GM18502 (cell line): Measurements from ENCODE around the gene COL16A1.

Source experiments
- ATAC-seq: cut with Tn5 transposase; IDR thresholded peaks from one replicate; pipeline ENCODE4 v1.9.1; 2021; ENCODE audit warnings: mild to moderate bottlenecking; ENCODE audit not compliant: unreplicated experiment, poor library complexity

Gene COL16A1

DNA sequence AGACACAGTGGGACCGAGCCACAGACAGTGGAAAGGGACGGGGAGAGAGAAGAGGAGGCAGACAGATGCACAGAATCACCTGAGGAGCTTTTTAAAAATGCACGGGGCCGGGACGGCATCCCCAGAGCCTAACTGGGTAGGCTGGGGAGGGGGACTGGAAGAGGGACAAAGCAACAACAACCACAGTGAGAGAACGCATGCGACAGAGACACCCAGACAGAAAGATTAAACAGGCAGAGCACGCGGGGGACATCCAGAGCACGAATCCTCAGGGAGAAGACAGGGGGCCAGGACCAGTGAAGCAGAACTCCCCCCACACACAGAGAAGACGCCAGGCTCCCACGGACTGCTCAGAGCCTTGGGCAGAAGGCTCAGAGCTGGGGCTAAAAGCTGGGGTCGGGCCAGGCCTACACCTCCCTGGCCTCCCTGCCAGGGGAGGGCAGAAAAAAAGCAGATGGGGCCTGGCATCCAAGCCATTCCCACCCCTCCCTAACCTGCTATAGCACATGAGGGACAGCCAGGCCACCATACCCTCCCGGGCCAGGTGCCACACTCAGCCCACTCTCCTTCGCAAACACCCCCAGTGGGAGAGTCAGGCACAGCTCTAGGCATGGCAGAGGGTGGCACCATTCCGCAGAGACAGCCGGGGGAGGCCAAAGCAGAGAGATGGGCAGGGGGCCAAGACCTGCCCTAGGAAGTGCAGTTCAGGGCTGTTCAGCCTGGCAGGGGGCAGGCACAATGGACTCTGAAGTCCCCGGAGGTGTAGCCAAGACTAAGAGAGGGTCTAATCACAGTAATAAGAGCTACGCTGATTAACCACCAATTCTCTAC, 29.8 kb upstream of the COL16A1 start:
- no peak for ATAC-seq

DNA sequence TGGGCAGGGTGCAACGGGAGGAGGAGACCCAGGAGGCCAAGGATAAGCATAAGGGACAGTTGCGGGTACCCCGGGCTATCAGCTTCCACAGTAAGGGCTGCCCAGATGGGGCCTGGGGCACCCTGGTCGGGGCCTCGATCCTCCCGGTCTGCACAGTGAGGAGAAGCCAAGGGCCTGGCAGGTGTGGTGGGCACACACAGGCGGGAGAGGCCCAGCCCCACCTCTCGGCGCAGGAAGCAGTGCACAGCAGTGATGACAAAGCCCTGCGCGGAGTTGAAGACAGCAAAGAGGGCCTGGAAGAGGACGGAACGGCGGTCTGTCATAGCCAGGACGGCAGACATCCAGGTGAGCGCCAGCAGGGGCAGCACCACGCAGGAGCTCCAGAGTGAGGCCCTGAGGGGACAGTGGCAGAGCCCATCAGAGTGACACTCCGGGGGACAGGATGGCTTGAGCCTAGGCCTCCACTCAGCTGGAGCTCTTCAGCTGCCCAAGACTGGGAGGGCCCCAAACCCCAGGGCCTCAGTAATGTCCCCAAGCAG, 29.0 kb upstream of the COL16A1 start:
- ATAC-seq = no peak

DNA sequence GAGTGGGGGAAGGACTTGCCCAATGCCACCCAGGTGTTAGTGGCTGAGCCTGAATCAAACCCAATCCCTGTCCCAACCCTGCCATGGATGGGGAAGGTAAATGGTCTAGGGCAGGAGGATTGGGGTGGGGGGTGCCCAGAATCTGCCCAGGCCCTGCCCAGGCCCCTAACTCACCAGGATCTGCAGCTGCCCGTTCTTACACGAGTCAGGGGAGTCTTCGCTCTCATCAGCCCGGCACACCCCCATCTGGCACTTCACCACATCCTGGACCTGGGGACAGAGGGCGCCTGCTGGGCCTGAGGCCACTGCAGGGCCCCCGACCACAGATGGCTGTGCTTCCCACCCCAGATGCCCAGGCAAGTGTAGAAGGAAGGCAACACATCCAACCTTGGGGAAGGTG, 28.5 kb upstream of the COL16A1 start:
- no peak for ATAC-seq

DNA sequence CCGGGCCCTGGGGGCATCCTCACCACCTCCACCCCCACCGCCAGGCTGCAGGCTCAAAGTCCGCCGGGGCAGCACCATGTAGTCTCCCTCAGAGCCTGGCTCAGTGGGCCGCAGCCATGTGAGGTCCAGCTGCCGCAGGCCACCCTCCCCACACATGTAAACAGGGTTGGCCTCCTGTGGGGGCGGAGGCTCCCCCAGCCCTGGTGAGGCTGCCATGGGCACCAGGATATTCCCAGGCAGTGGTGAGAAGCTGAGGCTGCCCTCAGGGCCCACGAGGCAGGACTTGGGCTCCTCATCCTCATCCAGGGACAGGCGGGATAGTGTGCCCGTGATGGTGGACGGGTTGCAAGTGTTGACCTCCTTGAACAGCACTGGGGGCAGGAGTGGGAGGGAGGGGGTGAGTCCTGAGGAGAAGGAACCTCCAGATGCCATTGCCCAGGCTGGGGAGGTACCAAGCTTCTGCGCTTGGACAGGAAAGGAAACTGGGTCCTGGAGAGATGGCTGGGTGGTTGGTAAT, 27.3 kb upstream of the COL16A1 start:
- ATAC-seq = no peak

DNA sequence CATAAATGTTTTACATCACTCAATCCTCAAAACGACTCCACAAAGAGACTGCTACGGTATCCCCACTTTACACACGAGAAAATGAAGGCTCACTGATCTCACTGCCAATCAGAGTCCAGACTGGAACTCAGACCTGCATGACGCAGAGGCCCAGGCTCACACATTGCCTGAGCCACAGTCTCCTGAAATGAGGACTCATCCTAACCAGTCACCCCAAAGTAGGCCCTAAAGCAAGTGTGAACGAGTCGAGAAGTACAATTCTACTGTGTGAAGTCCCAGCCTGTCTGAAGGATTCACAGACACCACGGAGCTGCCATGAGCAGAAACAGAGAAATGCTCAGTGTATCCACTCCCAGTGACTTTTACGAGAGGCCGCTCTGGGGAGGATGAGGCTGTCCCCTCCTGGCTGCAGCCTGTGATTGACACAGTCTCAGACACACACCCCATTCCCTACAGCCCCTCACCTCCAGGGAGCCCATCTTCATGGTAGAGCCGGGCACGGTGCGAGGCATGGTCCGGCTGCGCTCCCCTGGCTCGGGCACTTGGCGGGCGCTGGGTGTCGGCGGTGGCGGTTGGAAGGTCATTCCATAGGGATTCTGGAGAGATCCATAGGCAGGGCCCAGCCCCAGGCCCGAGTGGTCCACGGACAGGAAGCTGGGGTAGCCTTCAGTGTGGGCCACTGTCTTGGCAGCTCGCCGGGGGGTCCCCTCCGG, 26.7 kb upstream of the COL16A1 start:
- ATAC-seq = no peak

DNA sequence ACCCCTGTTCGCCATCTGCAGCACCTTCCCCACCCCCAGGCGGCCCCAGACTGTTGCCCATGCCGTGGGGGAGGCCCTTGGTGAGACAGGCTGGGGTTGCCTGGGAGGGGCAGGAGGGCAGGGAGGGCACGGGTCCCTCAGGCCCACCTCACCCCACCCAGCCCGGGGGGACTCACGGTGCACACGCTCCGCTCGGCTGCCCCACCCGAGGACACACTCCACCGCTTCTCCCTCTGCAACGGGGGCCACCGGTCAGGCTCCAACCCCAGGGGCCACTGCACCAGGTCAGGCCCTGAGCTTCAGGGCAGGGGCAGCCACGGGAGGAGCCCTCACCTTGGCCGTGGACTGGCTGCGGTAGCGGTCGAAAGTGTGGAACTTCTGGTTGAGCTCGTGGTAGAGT, 24.0 kb upstream of the COL16A1 start:
- ATAC-seq = no peak

DNA sequence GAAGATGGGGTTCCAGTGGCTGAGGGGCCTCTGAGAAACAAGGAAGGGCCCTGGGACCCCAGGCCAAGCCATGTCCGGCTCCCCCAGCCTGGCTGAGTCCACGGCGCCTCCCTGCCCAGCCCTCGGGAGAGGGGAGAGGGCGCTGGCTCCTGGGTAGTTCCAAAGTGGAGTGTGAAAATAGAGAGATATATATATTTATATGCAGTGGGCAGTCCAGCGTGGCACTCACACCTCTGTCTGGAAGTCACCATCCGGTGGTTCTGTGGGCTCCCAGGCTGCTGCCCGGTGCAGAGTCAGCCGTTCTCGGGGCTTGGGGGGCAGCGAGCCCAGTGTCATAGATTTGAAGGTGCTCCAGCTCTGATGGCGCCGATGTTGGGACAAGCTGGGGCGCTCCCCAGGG, 23.4 kb upstream of the COL16A1 start:
- ATAC-seq = no peak

DNA sequence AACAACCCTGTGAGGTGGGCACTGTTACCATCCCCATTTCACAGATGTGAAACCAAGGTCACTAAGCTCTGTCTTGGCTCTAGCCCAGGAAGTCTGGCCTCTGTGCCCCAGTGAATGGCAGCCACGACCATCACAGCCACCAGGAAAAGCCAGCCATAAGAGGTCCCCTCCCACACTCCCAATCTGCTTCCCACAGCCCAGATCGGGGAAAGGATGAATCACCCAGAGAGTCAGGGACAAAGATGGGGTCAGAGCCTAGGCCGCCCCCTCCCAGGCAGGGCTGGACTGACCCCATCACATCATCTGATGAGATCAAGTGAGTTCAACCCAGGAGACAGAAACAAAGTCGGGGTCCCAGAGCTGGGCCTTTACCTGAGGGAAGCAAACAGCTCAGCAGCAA, 22.9 kb upstream of the COL16A1 start:
- ATAC-seq = no peak

DNA sequence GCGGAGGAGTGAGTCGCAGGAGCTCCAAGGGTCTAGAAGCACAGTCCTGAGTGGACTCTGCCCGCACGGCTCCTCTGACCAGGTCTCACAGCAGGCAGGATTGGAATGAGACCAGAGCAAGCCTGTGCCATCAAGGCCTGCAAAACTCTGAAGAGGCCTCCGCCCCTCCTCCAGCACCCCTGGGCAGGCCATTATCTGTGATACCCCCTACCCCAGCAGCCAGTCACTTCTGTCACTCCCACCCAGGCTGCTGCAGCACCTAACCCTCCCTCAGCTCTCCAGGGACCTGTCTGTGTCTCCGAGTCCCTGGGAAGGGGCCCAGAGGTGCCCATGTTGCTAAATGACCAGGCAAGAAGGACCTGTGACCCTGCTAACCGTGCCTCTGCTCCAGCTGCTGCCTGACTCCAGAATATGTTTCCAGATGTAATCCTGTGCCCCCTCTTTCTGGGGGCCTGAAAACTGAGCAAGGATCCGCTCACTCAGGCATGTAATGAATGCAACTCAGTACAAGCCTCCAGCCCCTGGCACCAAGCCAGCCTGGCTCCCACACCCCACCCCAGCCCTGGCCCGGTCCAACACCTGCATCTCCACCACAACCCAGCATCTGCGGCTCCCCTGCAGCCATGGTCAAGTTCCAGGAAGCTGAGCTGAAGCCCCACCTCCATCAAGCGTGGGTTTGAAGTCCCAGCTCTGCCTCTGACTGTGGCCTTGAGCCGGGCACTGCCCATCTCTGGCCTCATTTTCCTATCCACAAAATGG, 22.1 kb upstream of the COL16A1 start:
- no peak for ATAC-seq

DNA sequence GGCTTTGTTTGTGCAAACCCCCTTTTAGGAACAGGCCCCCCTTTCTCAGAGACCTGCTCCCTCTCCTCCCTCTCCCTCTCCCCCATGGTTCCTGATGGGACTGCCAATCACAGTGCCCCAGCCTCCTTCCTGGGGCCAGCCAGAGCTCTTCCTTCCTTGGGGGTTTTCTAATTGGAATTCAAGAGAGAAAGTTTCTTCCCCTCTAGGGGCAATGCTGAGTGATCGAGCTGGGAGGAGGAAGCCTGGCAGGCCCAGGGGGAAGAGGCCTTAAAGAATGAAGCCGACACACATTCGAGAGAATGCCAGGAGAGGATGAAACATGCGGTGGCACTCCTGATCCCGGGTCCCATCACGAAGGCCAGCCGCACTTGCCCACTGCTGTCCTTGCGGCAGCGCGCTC, 21.3 kb upstream of the COL16A1 start:
- no peak for ATAC-seq

DNA sequence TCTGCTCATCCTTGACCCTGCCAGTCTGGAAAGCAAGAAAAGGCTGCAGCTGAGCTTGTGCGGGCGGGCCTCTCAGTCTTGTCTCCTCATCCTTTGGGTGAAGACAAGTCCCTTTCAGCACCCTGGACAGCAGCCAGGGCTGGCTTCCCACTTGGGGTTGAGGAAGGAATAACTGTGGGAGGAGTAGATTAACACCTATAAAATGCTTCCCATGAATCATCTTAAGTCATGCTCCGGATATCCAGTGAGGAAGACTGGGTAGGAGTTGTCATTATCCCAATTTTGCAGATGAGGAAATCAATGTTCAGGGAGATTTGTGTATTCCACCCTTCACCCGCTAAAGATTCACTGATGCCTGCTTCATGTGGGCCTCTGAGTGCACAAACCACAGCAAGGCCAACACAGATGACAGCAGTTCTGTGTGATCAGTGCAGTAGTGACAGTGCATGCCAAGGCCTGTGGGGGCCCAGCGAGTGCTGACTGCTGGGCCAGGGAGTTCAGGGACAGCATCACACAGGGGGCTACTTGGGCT, 20.1 kb upstream of the COL16A1 start:
- no peak for ATAC-seq

DNA sequence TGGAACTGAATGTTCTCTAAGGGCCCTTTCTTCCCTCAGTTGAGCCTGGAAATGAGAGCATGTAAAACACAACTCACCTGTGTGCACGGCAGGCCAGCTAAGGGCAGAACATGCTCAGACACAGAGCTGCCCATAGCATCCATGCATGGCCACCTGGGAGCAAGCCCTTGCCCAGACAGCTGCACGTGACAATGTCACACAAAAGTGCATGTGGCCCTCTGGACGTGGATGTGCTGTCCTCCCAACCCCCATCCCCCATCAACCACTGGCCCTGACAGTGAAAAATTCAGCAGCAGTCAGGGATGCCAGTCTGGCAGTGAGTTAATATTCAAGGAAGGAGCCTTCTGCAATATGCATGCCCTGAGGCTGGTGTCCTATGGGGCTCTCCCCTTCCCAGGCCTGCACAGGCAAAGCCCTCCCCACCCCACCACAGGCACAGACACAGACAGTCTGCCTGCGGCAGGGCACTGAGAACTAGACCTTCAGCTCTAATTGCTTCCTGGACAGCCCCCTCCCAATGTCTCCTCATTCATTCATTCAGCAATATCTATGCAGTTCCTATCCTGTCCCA, 14.6 kb upstream of the COL16A1 start:
- ATAC-seq = no peak

DNA sequence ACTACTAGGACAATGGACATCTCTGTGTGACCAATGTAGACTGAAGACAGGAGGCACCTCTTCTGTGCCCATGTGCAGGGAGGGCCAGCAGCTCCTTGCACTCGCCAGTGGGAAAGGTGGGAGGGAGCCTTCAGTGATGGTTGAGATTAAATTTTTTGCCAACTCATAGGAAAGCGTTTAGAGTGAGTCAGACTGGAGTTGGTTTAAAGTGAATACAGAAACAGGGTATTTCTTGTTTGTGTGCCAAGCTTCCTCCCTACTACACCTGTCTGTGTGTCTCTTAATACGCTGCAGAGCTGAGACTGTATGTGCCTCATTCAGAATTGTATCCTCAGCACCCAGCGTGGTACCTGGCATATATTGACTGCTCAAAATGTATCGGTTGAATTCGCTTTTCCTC, 13.5 kb upstream of the COL16A1 start:
- no peak for ATAC-seq

DNA sequence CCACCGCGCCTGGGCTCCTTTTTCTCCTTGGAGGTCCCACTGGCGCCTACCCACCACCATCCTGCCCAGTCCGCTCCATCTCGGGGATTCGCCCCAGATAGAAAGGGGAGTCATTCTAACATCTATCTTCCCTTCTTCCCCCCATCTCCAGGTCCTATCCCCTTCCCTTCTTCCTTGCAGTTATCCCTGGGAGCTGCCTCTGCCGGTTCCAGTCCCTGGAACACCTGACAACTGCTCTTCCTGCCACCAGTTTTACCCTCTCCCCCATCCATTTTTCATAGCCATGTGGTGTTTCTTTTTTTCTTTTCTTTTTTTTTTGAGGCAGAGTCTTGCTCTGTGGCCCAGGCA, 12.0 kb upstream of the COL16A1 start:
- ATAC-seq = no peak

DNA sequence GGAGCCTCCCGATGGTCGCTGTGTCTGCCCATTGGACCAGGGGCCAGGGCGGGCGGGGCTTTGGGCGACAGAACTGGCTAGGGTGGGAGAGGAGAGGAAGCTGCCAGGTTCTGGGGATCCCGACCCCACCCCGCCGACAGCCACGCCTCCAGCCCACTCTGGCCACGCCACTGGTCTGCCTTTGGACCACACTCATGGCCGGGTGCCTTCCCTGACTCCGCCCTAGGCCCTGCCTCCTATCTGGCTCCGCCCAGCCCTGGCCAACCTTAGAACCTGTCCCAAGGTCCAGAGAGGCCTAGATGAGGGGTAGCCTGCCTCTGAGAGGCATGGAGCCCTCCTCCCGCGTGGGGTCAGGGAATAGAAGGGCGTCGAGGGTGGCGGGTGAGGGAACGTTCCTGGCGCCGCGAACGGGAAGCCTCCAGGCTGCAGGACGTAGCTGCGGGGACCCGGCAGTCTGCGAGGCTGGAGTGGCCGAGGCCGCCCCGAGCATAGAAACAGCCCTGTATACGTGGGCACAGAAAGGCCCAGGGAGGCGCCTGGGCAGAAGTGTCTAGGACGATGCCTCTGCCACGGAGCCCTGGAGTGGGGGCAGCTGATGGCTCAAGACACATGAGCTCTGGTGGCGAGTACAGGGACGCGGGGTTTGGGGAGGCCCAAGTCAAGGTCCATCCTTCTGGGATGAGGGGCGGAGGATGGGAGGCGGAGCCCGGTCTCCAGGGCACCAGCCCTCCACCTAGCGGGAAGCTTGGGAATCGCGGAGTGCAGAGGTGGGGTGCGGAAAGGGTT, 11.5 kb upstream of the COL16A1 start:
- ATAC-seq = no peak

DNA sequence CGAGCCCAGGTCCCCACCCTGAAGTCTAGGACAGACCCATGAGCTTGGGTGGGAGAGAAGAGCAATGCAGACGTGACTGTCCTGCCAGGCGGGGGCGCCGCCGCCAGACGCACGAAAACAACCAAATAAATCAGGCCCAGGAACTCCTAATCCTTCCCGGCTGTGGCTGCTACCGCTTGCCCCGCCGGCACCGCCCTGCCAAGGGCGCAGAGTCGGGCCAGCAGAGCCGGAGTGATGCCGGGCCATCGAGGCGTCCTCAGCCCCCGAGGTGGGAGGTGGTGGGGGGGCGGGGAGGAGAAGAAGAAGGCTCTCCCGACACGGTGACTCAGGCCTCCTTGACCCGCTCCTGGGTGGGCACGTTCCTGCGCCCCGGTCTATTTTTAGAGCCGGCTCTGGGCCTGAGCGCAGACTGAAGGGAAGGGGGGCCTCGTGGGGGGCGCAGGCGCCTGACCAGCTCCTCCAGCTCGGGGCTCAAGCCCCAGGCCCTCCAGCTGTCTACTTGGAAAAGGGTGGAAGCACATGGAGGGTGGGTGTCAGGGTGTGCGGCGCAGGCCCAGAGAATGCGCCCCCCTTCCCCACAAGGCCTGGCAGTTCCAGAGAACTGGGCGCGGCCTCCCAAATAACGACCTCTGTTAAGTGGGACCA, 10.7 kb upstream of the COL16A1 start:
- ATAC-seq = no peak

DNA sequence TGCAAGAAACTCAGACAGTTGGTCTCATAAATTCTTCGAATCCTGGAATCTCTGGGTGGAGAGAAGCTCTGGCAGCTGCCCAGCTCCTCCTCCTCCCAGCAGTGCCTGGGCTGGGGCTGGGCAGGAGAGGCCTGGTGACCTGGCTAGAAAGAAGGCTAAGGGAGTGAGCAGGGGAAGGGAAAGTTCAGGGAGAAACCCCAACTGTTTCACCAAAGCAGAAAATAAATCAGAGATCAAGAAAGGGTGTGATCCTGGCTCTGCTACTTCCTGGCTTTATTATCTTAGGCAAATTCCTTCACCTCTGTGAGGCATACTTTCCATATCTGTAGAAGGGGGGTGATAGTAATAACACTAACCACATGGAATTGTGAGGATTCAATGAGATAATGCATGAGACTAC, 8.8 kb upstream of the COL16A1 start:
- no peak for ATAC-seq

DNA sequence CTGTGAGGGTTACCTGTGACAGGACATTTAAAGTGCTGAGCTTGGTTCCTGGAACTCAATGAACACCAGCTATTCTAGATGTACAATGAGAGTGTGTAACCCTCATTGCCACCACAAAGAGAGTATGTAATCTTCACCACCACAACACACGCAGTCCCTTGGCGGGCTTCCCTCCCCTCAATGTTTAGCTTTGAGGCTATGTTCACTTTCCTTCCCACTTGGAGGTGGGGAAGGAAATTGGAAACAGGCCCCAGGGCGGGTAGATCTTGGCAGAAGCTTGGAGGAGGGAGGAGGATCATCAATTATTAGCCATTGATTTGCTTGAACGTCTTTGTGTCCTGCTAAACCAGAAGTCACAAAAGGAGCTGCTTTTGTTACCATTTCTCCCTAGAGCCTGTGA, 8.3 kb upstream of the COL16A1 start:
- ATAC-seq = no peak

DNA sequence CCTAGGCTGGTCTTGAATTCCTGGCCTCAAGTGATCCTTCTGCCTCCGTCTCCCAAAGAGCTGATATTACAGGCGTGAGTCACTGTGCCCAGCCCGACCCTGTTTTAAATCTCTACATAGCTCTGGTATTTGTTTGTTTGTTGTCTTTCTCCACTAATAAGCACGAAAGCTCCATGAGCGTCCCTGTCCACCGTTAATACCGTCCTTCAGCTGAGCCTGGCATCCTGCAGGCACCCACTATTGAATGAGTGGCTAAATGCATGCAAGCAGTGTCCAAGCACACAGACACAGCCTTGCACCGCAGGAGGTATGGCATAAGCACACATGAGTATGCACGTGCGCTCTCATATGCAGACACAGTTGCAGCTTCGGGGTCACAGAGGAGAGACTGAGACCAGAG, 4.5 kb upstream of the COL16A1 start:
- ATAC-seq = no peak
